Prostate gland (tissue), 2 donors: ENCODE results near the gene CD47.

Experiments
- POLR2A ChIP-seq: fragments of 450-650 bp; IDR thresholded peaks from one replicate; pipeline ENCODE4 v1.6.1; 2016; ENCODE audit warnings: antibody characterized with exemption, mild to moderate bottlenecking
- POLR2AphosphoS5 ChIP-seq: sonication (generic); formaldehyde crosslinking; IDR thresholded peaks from one replicate; pipeline ENCODE4 v1.6.1; 2017; ENCODE audit warnings: antibody characterized with exemption
- TF ChIP-seq, protein P1 (sequence below), 4 experiments: fragments of 200-600 bp in 2 of 4; fragments of 450-650 bp in 2 of 4; sonication (generic) in 2 of 4; IDR thresholded peaks; 1 replicate in 3 of 4; 2 replicates in 1 of 4; pipeline ENCODE4 v1.5.1; 2016 to 2019; ENCODE audit warnings: antibody characterized with exemption in 4 of 4, mild to moderate bottlenecking in 2 of 4, moderate library complexity in 2 of 4

DNA sequence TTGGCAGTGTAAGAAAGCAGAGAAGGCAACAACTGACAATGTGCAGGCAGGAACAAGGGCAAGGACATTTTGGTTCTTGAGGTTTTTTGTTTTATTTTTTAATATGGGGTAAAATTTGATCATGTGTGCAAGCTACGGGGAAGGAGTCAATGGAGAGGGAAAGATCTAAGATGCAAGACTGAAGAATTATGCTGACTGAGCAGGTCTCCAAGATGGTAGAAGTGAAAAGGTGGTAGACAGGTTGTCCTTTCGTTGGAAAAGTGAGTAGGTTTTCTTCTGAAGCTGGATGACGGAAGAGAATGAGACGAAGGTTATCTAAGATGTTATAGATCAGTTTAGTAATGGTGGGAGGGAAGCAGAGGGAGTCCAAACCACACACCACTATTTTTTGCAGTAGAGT, 4.2 kb downstream of the CD47 start:
- TF ChIP-seq, protein P1, sequence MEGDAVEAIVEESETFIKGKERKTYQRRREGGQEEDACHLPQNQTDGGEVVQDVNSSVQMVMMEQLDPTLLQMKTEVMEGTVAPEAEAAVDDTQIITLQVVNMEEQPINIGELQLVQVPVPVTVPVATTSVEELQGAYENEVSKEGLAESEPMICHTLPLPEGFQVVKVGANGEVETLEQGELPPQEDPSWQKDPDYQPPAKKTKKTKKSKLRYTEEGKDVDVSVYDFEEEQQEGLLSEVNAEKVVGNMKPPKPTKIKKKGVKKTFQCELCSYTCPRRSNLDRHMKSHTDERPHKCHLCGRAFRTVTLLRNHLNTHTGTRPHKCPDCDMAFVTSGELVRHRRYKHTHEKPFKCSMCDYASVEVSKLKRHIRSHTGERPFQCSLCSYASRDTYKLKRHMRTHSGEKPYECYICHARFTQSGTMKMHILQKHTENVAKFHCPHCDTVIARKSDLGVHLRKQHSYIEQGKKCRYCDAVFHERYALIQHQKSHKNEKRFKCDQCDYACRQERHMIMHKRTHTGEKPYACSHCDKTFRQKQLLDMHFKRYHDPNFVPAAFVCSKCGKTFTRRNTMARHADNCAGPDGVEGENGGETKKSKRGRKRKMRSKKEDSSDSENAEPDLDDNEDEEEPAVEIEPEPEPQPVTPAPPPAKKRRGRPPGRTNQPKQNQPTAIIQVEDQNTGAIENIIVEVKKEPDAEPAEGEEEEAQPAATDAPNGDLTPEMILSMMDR (IDR thresholded peaks at IDR 0.05): no peak
- no peak for TF ChIP-seq POLR2AphosphoS5
- TF ChIP-seq POLR2A: no peak
